PC-3 (cell line): ENCODE data around the gene AP5S1. TPM values are rescaled to one million over a fixed set of nuclear protein-coding genes. Genes with fewer than 3 reads are reported as not detected.
A peak's percentile ranks its signal among the peaks of the same experiment; 100 is the strongest.

Source experiments
- ATAC-seq: fragments of 200-7000 bp; cut with Tn5 transposase; 2 replicates; pipeline ENCODE4 v1.9.1; 2020; ENCODE audit warnings: mild to moderate bottlenecking, moderate library complexity
- BruUV-seq: library from RNA; stranded (reverse); fragments of 400-500 nt; replicated peaks from 2 replicates; lab custom pipeline; 2021; lab: Mats Ljungman, UMichigan
- CTCF ChIA-PET: fragments of 300-600 bp; sonication (Branson Sonifier 250); formaldehyde crosslinking; loops from one replicate; lab custom pipeline; 2022; ENCODE audit warnings: antibody characterized with exemption; lab: Charles Lee
- POLR2A ChIA-PET: fragments of 300-600 bp; sonication (Branson Sonifier 250); formaldehyde crosslinking; loops from one replicate; lab custom pipeline; 2022; ENCODE audit warnings: antibody characterized with exemption; ENCODE audit not compliant: unreplicated experiment; lab: Charles Lee
- DNase-seq: peaks from one replicate; pipeline ENCODE4 v3.0.0-alpha.2; 2015
- H2AFZ ChIP-seq: fragments of 300-600 bp; sonication (generic); 2 replicates; pipeline ENCODE4 v1.6.0; 2016; ENCODE audit warnings: antibody characterized with exemption, low read length
- H3F3A ChIP-seq: fragments of 300-600 bp; sonication (generic); one replicate; pipeline ENCODE4 v1.6.0; 2017; ENCODE audit warnings: antibody characterized with exemption, low read length, control low read depth, mild to moderate bottlenecking; ENCODE audit not compliant: unreplicated experiment
- H3K27ac ChIP-seq: fragments of 300-600 bp; sonication (generic); 2 replicates; pipeline ENCODE4 v1.5.1; 2016; ENCODE audit warnings: mild to moderate bottlenecking, low read length
- H3K27me3 ChIP-seq: fragments of 300-600 bp; sonication (generic); 2 replicates; pipeline ENCODE4 v1.6.1; 2016; ENCODE audit warnings: low read length, mixed read lengths
- H3K36me3 ChIP-seq: fragments of 300-600 bp; sonication (generic); 2 replicates; pipeline ENCODE4 v1.6.1; 2016; ENCODE audit warnings: low read depth, mixed run types, low read length, mixed read lengths
- H3K4me1 ChIP-seq: fragments of 300-600 bp; sonication (generic); 2 replicates; pipeline ENCODE4 v1.5.1; 2016; ENCODE audit warnings: low read length; ENCODE audit not compliant: insufficient read depth
- H3K4me2 ChIP-seq: fragments of 300-600 bp; sonication (generic); 2 replicates; pipeline ENCODE4 v1.6.0; 2016; ENCODE audit warnings: low read length
- H3K4me3 ChIP-seq: fragments of 300-600 bp; sonication (generic); 2 replicates; pipeline ENCODE4 v1.5.1; 2016; ENCODE audit warnings: mild to moderate bottlenecking, low read length, mixed read lengths
- H3K79me2 ChIP-seq: fragments of 300-600 bp; sonication (generic); 2 replicates; pipeline ENCODE4 v1.6.1; 2017; ENCODE audit warnings: low read length, mixed read lengths
- H3K9ac ChIP-seq: fragments of 300-600 bp; sonication (generic); 2 replicates; pipeline ENCODE4 v1.6.0; 2016; ENCODE audit warnings: mild to moderate bottlenecking, low read length
- H3K9me2 ChIP-seq: fragments of 300-600 bp; sonication (generic); replicated peaks from 2 replicates; pipeline ENCODE4 v1.6.1; 2016; ENCODE audit warnings: mixed run types, low read length, mixed read lengths
- H3K9me3 ChIP-seq: fragments of 300-600 bp; sonication (generic); 2 replicates; pipeline ENCODE4 v1.6.1; 2016; ENCODE audit warnings: low read length, mixed read lengths
- H4K20me1 ChIP-seq: fragments of 300-600 bp; sonication (generic); 2 replicates; pipeline ENCODE4 v1.6.1; 2016; ENCODE audit warnings: low read length, mixed read lengths
- CTCF ChIP-seq: fragments of 300-600 bp; sonication (generic); conservative IDR thresholded peaks from 2 replicates; pipeline ENCODE4 v1.5.1; 2017; ENCODE audit warnings: antibody characterized with exemption, low read depth, mild to moderate bottlenecking, low read length
- EZH2 ChIP-seq: fragments of 300-600 bp; sonication (generic); IDR thresholded peaks from one replicate; pipeline ENCODE4 v1.6.1; 2017; ENCODE audit warnings: antibody characterized with exemption, mild to moderate bottlenecking, low read length; ENCODE audit not compliant: unreplicated experiment
- EZH2phosphoT487 ChIP-seq: fragments of 300-600 bp; sonication (generic); IDR thresholded peaks from 2 replicates; pipeline ENCODE4 v1.6.1; 2018; ENCODE audit warnings: mild to moderate bottlenecking, antibody characterized with exemption, low read length, borderline replicate concordance
- intact Hi-C: fragments of 100-400 bp; cut with micrococcal nuclease; formaldehyde crosslinking; loops from 2 replicates; pipeline ENCODE4 v1.9.0; 2023
- total RNA-seq: library from RNA; depleted of rRNA; stranded (reverse); fragments of >200 nt; gene quantifications from 2 replicates; pipeline ENCODE4 v1.2.3, GENCODE V29; 2014

AP5S1 gene
- total RNA-seq, 1 experiment from 2014 or later: 31.4 TPM

GRCh38 chr20:3804781-3805180 is 15.6 kb upstream of the AP5S1 start:
- Histone ChIP-seq H3K27me3 (no peaks in the 10 kb centered on the region), H3F3A (peaks cover 11% of the 10 kb centered on the region), H2AFZ (no peak overlapping the region), H3K4me3 (no peak overlapping the region), H3K27ac (no peak overlapping the region; the same call in 1 of the 2 replicates), H3K4me1 (peaks cover 42% of the 10 kb centered on the region), H3K9ac (no peak overlapping the region), H4K20me1 (no peaks in the 10 kb centered on the region), H3K36me3 (peaks cover 65% of the 10 kb centered on the region), H3K9me3 (no peaks in the 10 kb centered on the region), H3K9me2 (no peaks in the 10 kb centered on the region), H3K79me2 (peaks cover 17% of the 10 kb centered on the region), H3K4me2 (no peak overlapping the region)
- ChIA-PET POLR2A (no interaction called here), CTCF (no interaction called here)
- no peak for TF ChIP-seq CTCF
- TF ChIP-seq EZH2phosphoT487: no peak
- no peak for TF ChIP-seq EZH2
- BruUV-seq: no TSS peak
- ATAC-seq: no peak
- DNase-seq: no peak
- intact Hi-C loops: no loop called here

GRCh38 chr20:3808544-3808943 is 11.8 kb upstream of the AP5S1 start:
- H3K27ac ChIP-seq: peak overlapping the region; percentile 97
- TSS peak; percentile 85 for BruUV-seq
- peaks cover 14% of the 10 kb centered on the region for H3F3A ChIP-seq
- H2AFZ ChIP-seq: no peak overlapping the region
- no peak for ATAC-seq
- intact Hi-C loops: loop anchor here (1.0 kb wide), 1 partner anchor 12 kb away; the partner anchor contains the start of gene CDC25B
- H4K20me1 ChIP-seq: no peaks in the 10 kb centered on the region
- TF ChIP-seq CTCF: no peak
- no peak for TF ChIP-seq EZH2
- TF ChIP-seq EZH2phosphoT487: no peak
- peak overlapping the region; percentile 18; the same call in 1 of the 2 replicates for H3K4me3 ChIP-seq
- ChIA-PET POLR2A (no interaction called here), CTCF (interaction anchor here (0.6 to 0.9 kb wide), 2 partner anchors 27 to 81 kb away, joined by 3 read pairs; partner anchors contain the start of gene SPEF1)
- no peaks in the 10 kb centered on the region for H3K9me2 ChIP-seq
- H3K36me3 ChIP-seq: peaks cover 27% of the 10 kb centered on the region
- DNase-seq: no peak
- H3K4me2 ChIP-seq: peak overlapping the region; percentile 76
- H3K9ac ChIP-seq: peak overlapping the region; percentile 89
- H3K4me1 ChIP-seq: peaks cover 75% of the 10 kb centered on the region
- no peaks in the 10 kb centered on the region for H3K9me3 ChIP-seq
- H3K27me3 ChIP-seq: no peaks in the 10 kb centered on the region
- H3K79me2 ChIP-seq: peaks cover 23% of the 10 kb centered on the region
